Testis (tissue), 2 donors: ENCODE data around the gene SLC4A3.

ENCODE experiments used
- POLR2A ChIP-seq: fragments of 450-650 bp; IDR thresholded peaks from one replicate; pipeline ENCODE4 v1.6.1; 2017; ENCODE audit warnings: antibody characterized with exemption, mild to moderate bottlenecking, moderate library complexity
- TF ChIP-seq, protein P1 (sequence below), 3 experiments: fragments of 450-650 bp in 2 of 3; fragments of 200-600 bp in 1 of 3; sonication (generic) in 1 of 3; IDR thresholded peaks; one replicate each; pipeline ENCODE4 v1.5.1; 2016 to 2019; ENCODE audit warnings: antibody characterized with exemption in 3 of 3, mild to moderate bottlenecking in 2 of 3, moderate library complexity in 1 of 3

- TF ChIP-seq, protein P1, sequence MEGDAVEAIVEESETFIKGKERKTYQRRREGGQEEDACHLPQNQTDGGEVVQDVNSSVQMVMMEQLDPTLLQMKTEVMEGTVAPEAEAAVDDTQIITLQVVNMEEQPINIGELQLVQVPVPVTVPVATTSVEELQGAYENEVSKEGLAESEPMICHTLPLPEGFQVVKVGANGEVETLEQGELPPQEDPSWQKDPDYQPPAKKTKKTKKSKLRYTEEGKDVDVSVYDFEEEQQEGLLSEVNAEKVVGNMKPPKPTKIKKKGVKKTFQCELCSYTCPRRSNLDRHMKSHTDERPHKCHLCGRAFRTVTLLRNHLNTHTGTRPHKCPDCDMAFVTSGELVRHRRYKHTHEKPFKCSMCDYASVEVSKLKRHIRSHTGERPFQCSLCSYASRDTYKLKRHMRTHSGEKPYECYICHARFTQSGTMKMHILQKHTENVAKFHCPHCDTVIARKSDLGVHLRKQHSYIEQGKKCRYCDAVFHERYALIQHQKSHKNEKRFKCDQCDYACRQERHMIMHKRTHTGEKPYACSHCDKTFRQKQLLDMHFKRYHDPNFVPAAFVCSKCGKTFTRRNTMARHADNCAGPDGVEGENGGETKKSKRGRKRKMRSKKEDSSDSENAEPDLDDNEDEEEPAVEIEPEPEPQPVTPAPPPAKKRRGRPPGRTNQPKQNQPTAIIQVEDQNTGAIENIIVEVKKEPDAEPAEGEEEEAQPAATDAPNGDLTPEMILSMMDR (IDR thresholded peaks at IDR 0.05), result no peak
- no peak for TF ChIP-seq POLR2A
Observed at GRCh38 chr2:219662566-219662965, 35.1 kb downstream of the SLC4A3 start.
